Right forelimb (tissue), 1 donor: ENCODE data around the gene SLC43A1.

ENCODE experiments used
- DNase-seq: peaks from one replicate; pipeline ENCODE4 v3.0.0-alpha.2; 2018

SLC43A1 gene

DNA sequence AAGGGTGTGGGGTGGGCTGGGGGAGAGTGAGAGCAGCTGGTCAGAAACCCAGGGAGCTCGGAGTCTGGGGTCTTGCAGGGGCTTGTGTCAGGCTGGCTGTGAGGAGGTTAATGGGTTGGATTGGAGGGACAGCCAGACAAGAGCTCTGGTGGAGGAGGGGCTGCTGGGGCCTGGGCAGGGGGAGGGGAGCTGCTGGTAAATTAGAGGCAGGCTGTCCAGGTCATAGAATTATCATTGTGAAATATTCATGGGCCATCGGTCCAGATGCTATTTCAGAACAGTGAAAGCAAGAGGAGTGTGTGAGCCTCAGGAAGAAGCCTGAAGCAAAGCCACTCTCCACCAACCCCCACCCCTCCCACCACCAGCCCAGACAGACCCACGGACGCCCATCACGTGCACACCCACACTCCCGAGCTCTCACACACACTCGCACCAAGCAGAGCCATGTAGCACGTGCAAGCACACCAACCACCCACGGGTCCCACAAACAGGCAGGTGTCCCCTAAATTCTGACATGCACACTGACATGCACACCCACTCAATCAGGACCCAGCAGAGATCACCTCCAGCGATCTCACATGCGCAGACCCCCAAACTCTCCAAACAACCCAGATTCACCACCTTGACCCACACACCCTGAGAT lies 36.4 kb downstream of the SLC43A1 start:
- no peak for DNase-seq

- no peak for DNase-seq
These were observed 37.9 kb downstream of the SLC43A1 start for GRCh38 chr11:57477507-57478189.

- no peak for DNase-seq
These were observed 38.6 kb downstream of the SLC43A1 start for GRCh38 chr11:57476757-57477506.

- DNase-seq, result no peak
These were observed 39.3 kb downstream of the SLC43A1 start for GRCh38 chr11:57476047-57476756.

- no peak for DNase-seq
These were observed 39.8 kb downstream of the SLC43A1 start for GRCh38 chr11:57475671-57476046.

GRCh38 chr11:57475191-57475590 lies 40.3 kb downstream of the SLC43A1 start:
- DNase-seq, result no peak

DNA sequence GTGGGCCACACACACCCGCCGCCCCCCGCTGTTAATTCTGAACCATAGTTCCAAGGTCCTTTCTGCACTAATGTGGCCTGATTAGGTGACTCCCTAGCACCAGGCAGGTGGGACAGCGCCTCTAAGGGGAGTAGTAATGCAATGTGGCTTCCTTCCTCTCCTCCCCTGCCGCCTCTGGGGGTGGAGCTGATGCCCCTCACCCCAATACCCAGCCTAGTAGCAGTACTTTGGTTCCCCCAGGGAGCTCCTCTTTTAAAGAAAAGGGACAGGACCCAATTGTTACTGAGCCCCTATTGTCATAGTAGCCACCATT lies 40.7 kb downstream of the SLC43A1 start:
- no peak for DNase-seq

DNA sequence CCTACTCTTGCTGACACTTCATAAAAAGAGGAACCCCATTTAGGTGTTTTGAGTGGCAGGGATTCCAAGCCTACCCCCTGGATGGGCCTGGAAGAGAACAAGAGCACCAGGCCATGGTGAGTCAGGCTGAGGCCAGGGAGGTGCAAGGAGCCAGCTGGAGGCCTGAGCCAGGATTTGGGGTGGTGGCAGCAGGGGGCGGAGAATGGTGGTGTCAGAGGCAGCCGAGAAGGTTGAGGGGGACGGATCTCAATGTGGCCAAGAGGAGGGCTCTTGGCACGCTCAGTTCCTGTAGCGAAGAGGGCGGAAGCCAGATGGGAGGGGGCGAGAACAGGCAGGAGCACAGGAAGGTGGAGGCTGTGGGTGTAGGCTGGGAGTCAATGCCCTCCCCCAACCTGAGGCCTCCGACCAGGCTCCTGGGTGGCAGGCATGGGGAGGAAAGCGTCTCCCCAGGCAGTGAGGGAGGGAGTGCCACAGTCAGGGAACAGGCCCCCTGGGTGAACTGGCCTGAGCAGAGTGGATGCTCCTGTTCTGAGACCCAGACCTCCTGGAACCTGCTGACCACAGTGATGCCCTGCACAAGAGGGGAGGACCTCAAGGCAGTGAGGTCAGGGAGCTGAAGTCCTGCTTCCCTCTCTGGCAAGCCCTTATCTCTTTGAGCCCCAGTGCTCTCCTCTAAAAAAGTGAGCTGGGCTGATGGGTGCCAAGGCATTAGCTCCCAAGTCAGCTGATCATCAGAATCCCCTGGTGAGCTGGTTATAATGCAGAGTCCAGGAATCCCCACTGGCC lies 41.3 kb downstream of the SLC43A1 start:
- DNase-seq, result peak; percentile 56

GRCh38 chr11:57473285-57473841 lies 42.1 kb downstream of the SLC43A1 start:
- DNase-seq, result no peak

- peak; percentile 22 for DNase-seq
These were observed 44.0 kb downstream of the SLC43A1 start for GRCh38 chr11:57471496-57471895.

DNA sequence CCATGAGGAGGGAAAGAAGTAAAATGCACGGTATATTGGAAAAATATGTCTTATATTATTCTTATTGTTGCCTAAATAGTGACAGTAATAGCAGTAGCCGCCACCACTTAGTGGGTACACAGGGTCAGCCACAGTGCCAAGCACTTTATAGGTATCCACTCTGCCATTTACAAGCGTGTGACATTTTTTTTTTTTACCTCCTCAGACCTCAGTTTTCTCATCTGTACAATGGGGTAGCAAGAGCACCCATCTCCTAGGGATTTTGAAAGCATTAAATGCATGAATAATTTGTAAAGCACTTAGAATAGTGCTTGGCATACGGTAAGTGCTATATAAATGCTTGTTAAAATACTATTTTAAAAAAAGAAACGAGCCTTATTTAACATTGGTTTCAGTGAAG lies 46.2 kb downstream of the SLC43A1 start:
- DNase-seq, result no peak

GRCh38 chr11:57468276-57468675 lies 47.2 kb downstream of the SLC43A1 start:
- peak; percentile 20 for DNase-seq

GRCh38 chr11:57467508-57468157 lies 47.9 kb downstream of the SLC43A1 start:
- peak; percentile 30 for DNase-seq

DNA sequence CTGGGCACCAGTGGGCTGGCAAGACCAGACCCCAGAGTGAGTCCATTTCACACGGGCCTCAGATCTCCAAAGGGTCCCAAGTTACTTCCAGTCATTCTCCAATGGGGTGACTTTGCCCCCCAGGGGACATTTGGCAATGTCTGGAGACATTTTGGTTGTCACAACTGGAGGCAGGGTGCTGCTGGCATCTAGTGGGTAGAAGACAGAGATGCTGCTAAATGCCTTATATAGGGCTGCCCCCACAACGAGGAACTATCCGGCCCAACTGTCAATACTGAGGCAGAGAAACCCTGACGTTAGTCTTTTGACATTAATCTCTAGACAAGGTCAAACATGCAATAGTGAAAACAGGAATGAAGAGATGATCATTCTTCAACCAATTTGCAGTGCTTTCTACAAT lies 48.8 kb downstream of the SLC43A1 start:
- DNase-seq, result peak; percentile 11

GRCh38 chr11:57464539-57465181 lies 50.8 kb downstream of the SLC43A1 start:
- DNase-seq, result peak; percentile 35

DNA sequence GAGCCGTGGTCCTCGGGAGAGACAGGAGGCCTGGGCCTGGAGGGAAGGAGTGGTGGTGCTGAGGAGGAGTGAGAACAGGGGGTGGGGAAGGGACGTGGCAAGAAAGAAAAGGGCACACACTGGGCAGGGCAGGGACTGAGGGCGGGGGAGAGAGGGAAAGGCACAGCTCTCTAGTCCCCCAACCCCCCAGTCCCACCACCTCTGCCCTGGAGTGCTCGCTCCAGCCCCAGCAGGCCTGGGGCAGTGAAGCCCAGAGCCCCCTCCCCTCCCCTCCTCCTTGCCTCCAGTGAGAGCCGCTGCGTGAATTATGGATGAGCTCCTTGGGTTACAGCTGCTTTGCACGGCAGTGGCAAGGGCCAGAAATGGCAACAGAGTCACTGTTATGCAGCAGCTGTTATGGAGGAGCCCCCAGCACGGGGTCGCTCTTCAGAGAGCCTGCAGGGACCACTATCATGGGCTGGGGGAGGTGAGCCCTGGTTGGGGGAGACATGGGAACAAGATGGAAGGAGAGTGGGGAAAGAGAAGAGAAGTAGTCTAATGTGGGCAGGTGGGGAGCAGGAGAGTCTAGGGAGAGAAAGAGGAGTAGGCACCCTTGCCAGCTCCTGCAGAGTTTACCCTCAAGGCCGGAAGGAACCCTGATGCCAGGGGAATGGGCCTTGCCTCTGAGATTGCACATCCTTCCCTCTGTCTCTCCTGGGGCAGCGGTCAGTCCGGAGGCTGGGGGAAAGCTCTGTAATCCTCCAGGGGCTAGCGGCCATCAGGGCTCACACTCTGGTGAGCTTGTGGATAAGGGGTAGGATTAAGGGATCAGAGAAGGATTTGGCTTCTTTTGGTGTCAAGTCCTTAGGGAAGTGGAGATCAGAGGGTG lies 51.6 kb downstream of the SLC43A1 start:
- DNase-seq, result peak; percentile 13

- DNase-seq, result no peak
These were observed 52.9 kb downstream of the SLC43A1 start for GRCh38 chr11:57462597-57462996.

GRCh38 chr11:57461841-57462489 lies 53.5 kb downstream of the SLC43A1 start:
- DNase-seq, result no peak
